ENCODE data around the gene SREK1IP1.

DNA sequence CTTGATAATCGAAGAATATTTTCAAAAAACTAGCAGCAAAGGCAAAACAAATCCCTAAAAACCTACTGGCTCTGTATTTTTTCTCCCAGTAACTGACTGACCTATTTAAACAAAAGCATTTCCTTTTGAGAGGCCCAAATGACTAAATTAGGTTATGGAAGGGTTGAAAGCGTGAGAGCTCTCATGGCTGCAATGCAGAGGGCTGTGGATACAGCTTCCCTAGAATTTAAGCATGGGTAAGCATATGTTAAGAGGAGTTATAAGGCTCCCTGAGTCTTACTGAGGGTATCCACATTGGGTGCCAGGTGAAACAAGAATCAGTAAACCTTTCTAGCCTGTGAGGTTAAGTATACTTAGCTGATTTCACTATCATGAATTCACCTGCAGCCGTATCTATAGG lies 45.9 kb downstream of the SREK1IP1 start:
- TF ChIP-seq, protein P1, sequence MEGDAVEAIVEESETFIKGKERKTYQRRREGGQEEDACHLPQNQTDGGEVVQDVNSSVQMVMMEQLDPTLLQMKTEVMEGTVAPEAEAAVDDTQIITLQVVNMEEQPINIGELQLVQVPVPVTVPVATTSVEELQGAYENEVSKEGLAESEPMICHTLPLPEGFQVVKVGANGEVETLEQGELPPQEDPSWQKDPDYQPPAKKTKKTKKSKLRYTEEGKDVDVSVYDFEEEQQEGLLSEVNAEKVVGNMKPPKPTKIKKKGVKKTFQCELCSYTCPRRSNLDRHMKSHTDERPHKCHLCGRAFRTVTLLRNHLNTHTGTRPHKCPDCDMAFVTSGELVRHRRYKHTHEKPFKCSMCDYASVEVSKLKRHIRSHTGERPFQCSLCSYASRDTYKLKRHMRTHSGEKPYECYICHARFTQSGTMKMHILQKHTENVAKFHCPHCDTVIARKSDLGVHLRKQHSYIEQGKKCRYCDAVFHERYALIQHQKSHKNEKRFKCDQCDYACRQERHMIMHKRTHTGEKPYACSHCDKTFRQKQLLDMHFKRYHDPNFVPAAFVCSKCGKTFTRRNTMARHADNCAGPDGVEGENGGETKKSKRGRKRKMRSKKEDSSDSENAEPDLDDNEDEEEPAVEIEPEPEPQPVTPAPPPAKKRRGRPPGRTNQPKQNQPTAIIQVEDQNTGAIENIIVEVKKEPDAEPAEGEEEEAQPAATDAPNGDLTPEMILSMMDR (IDR thresholded peaks at IDR 0.05), result no peak
- TF ChIP-seq POLR2AphosphoS5 (IDR thresholded peaks at IDR 0.05), result no peak

Data from gastroesophageal sphincter (tissue), 3 donors.